ENCODE measurements around the gene CHAT. TPM values are rescaled to one million over a fixed set of nuclear protein-coding genes. Genes with fewer than 3 reads are reported as not detected.

CHAT gene
- total and polyA plus RNA-seq, 4 donors = not detected

GRCh38 chr10:49649936-49650723 is 36.3 kb downstream of the CHAT start:
- H3K4me1 ChIP-seq (ENCODE audit: control insufficient read depth in 5 of 5, insufficient read depth in 5 of 5, low read length in 5 of 5) = no peaks in the 10 kb centered on the region
- no peak overlapping the region for H3K9ac ChIP-seq (ENCODE audit: insufficient read depth in 1 of 2, low read length in 2 of 2)
- DNase-seq = no peak
- H3K27ac ChIP-seq (ENCODE audit: low read depth in 1 of 2, low read length in 1 of 2) = no peak overlapping the region
- no peak for ATAC-seq (ENCODE audit: insufficient read depth, low FRiP score)
- 61 to 72% methylated on average over 8 of the region's 8 CpGs for WGBS, 2 donors
- H3K4me3 ChIP-seq = no peak overlapping the region
- TF ChIP-seq CTCF (IDR thresholded peaks at IDR 0.05; ENCODE audit: control extremely low read depth, extremely low read depth) = no peak
- no peaks in the 10 kb centered on the region for H3K27me3 ChIP-seq (ENCODE audit: control insufficient read depth in 3 of 3, insufficient read depth in 3 of 3, low read length in 2 of 3)
- H3K36me3 ChIP-seq (ENCODE audit: control insufficient read depth in 4 of 4, insufficient read depth in 4 of 4, low read length in 4 of 4) = no peaks in the 10 kb centered on the region
- peaks cover 0 to 2% (median 0%) of the 10 kb centered on the region in 4 donors for H3K9me3 ChIP-seq (ENCODE audit: control insufficient read depth in 4 of 4, insufficient read depth in 3 of 4, low read length in 3 of 4)

- no peak for TF ChIP-seq CTCF (IDR thresholded peaks at IDR 0.05; ENCODE audit: control extremely low read depth, extremely low read depth)
- DNase-seq = no peak
- H3K9ac ChIP-seq (ENCODE audit: insufficient read depth in 1 of 2, low read length in 2 of 2) = no peak overlapping the region
- no peaks in the 10 kb centered on the region for H3K4me1 ChIP-seq (ENCODE audit: control insufficient read depth in 5 of 5, insufficient read depth in 5 of 5, low read length in 5 of 5)
- ATAC-seq (ENCODE audit: insufficient read depth, low FRiP score) = no peak
- 90 to 100% methylated on average over 1 of the region's 1 CpG for WGBS, 2 donors
- peaks cover 0 to 2% (median 0%) of the 10 kb centered on the region in 4 donors for H3K9me3 ChIP-seq (ENCODE audit: control insufficient read depth in 4 of 4, insufficient read depth in 3 of 4, low read length in 3 of 4)
- H3K4me3 ChIP-seq = no peak overlapping the region
- no peak overlapping the region for H3K27ac ChIP-seq (ENCODE audit: low read depth in 1 of 2, low read length in 1 of 2)
- no peaks in the 10 kb centered on the region for H3K27me3 ChIP-seq (ENCODE audit: control insufficient read depth in 3 of 3, insufficient read depth in 3 of 3, low read length in 2 of 3)
- H3K36me3 ChIP-seq (ENCODE audit: control insufficient read depth in 4 of 4, insufficient read depth in 4 of 4, low read length in 4 of 4) = no peaks in the 10 kb centered on the region
These were observed 36.8 kb downstream of the CHAT start for GRCh38 chr10:49650724-49651034.

- no peaks in the 10 kb centered on the region for H3K27me3 ChIP-seq (ENCODE audit: control insufficient read depth in 3 of 3, insufficient read depth in 3 of 3, low read length in 2 of 3)
- H3K9me3 ChIP-seq (ENCODE audit: control insufficient read depth in 4 of 4, insufficient read depth in 3 of 4, low read length in 3 of 4) = no peaks in the 10 kb centered on the region
- no peak overlapping the region for H3K4me3 ChIP-seq
- no peaks in the 10 kb centered on the region for H3K36me3 ChIP-seq (ENCODE audit: control insufficient read depth in 4 of 4, insufficient read depth in 4 of 4, low read length in 4 of 4)
- DNase-seq (no peak), ATAC-seq (ENCODE audit: insufficient read depth, low FRiP score) (no peak)
- WGBS, 2 donors = 81 to 89% methylated on average over 15 of the region's 15 CpGs
- no peak for TF ChIP-seq CTCF (IDR thresholded peaks at IDR 0.05; ENCODE audit: control extremely low read depth, extremely low read depth)
- H3K27ac ChIP-seq (ENCODE audit: low read depth in 1 of 2, low read length in 1 of 2) = no peak overlapping the region
- H3K9ac ChIP-seq (ENCODE audit: insufficient read depth in 1 of 2, low read length in 2 of 2) = no peak overlapping the region
- H3K4me1 ChIP-seq (ENCODE audit: control insufficient read depth in 5 of 5, insufficient read depth in 5 of 5, low read length in 5 of 5) = no peaks in the 10 kb centered on the region
These were observed 37.4 kb downstream of the CHAT start for GRCh38 chr10:49651039-49651835.

Data from lung (tissue), 12 donors.